ENCODE results near the gene ACAP1. TPM values are rescaled to one million over a fixed set of nuclear protein-coding genes. Genes with fewer than 3 reads are reported as not detected.

Gene ACAP1
- total RNA-seq, 1 experiment from 2014 or later, result 0.19 TPM

GRCh38 chr17:7389924-7390910 is 53.9 kb downstream of the ACAP1 start:
- DNase-seq (ENCODE audit: low spot score), result no peak

- DNase-seq (ENCODE audit: low spot score), result no peak
Observed at GRCh38 chr17:7391307-7391706, 55.0 kb downstream of the ACAP1 start.

- no peak for DNase-seq (ENCODE audit: low spot score)
Observed at GRCh38 chr17:7392696-7393612, 56.6 kb downstream of the ACAP1 start.

- no peak for DNase-seq (ENCODE audit: low spot score)
Observed at GRCh38 chr17:7393613-7394451, 57.5 kb downstream of the ACAP1 start.

- DNase-seq (ENCODE audit: low spot score), result peak; percentile 59
Observed at GRCh38 chr17:7394452-7395191, 58.3 kb downstream of the ACAP1 start, which contains the start of gene PLSCR3. Gene PLSCR3, minus strand, starts transcription at chr17:7394525. Its CDS starts 415 bp downstream, at chr17:7394110.

- DNase-seq (ENCODE audit: low spot score), result no peak
Observed at GRCh38 chr17:7396147-7396546, 59.8 kb downstream of the ACAP1 start.

- DNase-seq (ENCODE audit: low spot score), result no peak
Observed at GRCh38 chr17:7398612-7399011, 62.3 kb downstream of the ACAP1 start.

Other genes starting within 250 kb of the ACAP1 start
- 0.10 TPM in 1 of 2 replicates, not detected in the other for gene ASGR2, start 221.7 kb upstream of the ACAP1 start, total RNA-seq (2014; rRNA removed; shearing (Covaris generic))
- gene ASGR1, start 157.2 kb upstream of the ACAP1 start, total RNA-seq (2014; rRNA removed; shearing (Covaris generic)), result 1.4 TPM in 1 of 2 replicates, not detected in the other
- 2.3 and 3.9 TPM in 2 replicates for gene DLG4, start 116.7 kb upstream of the ACAP1 start, total RNA-seq (2014; rRNA removed; shearing (Covaris generic))
- gene ACADVL, start 116.6 kb upstream of the ACAP1 start, total RNA-seq (2014; rRNA removed; shearing (Covaris generic)), result 118 and 161 TPM in 2 replicates
- 24.8 and 36.1 TPM in 2 replicates for gene DVL2, start 102.0 kb upstream of the ACAP1 start, total RNA-seq (2014; rRNA removed; shearing (Covaris generic))
- 37.5 and 45.3 TPM in 2 replicates for gene PHF23, start 97.1 kb upstream of the ACAP1 start, total RNA-seq (2014; rRNA removed; shearing (Covaris generic))
- 396 and 471 TPM in 2 replicates for gene GABARAP, start 94.1 kb upstream of the ACAP1 start, total RNA-seq (2014; rRNA removed; shearing (Covaris generic))
- 18.2 and 19.8 TPM in 2 replicates for gene CTDNEP1, start 84.8 kb upstream of the ACAP1 start, total RNA-seq (2014; rRNA removed; shearing (Covaris generic))
- gene ELP5, start 84.3 kb upstream of the ACAP1 start, total RNA-seq (2014; rRNA removed; shearing (Covaris generic)), result 25.1 and 30.0 TPM in 2 replicates
- gene CLDN7, start 74.1 kb upstream of the ACAP1 start, total RNA-seq (2014; rRNA removed; shearing (Covaris generic)), result not detected in 2 replicates
- 0.17 and 0.23 TPM in 2 replicates for gene SLC2A4, start 54.8 kb upstream of the ACAP1 start, total RNA-seq (2014; rRNA removed; shearing (Covaris generic))
- gene YBX2, start 41.9 kb upstream of the ACAP1 start, total RNA-seq (2014; rRNA removed; shearing (Covaris generic)), result not detected in 2 replicates
- 460 and 526 TPM in 2 replicates for gene EIF5A, start 28.9 kb upstream of the ACAP1 start, total RNA-seq (2014; rRNA removed; shearing (Covaris generic))
- 55.9 and 65.1 TPM in 2 replicates for gene GPS2, start 21.2 kb upstream of the ACAP1 start, total RNA-seq (2014; rRNA removed; shearing (Covaris generic))
- 3.4 and 3.5 TPM in 2 replicates for gene NEURL4, start 7.2 kb upstream of the ACAP1 start, total RNA-seq (2014; rRNA removed; shearing (Covaris generic))
- 0.78 and 2.4 TPM in 2 replicates for gene KCTD11, start 15.6 kb downstream of the ACAP1 start, total RNA-seq (2014; rRNA removed; shearing (Covaris generic))
- gene TMEM95, start 18.6 kb downstream of the ACAP1 start, total RNA-seq (2014; rRNA removed; shearing (Covaris generic)), result not detected in 2 replicates
- not detected in 2 replicates for gene TNK1, start 44.6 kb downstream of the ACAP1 start, total RNA-seq (2014; rRNA removed; shearing (Covaris generic))
- 20.0 and 22.7 TPM in 2 replicates for gene PLSCR3, start 58.0 kb downstream of the ACAP1 start, total RNA-seq (2014; rRNA removed; shearing (Covaris generic))
- 76.1 and 108 TPM in 2 replicates for gene TMEM256, start 67.6 kb downstream of the ACAP1 start, total RNA-seq (2014; rRNA removed; shearing (Covaris generic))
- 3.1 and 3.5 TPM in 2 replicates for gene NLGN2, start 71.3 kb downstream of the ACAP1 start, total RNA-seq (2014; rRNA removed; shearing (Covaris generic))
- gene SPEM1, start 83.8 kb downstream of the ACAP1 start, total RNA-seq (2014; rRNA removed; shearing (Covaris generic)), result not detected in 2 replicates
- gene SPEM2, start 89.1 kb downstream of the ACAP1 start, total RNA-seq (2014; rRNA removed; shearing (Covaris generic)), result not detected in 2 replicates
- gene SPEM3, start 92.3 kb downstream of the ACAP1 start, total RNA-seq (2014; rRNA removed; shearing (Covaris generic)), result not detected in 2 replicates
- gene TMEM102, start 98.9 kb downstream of the ACAP1 start, total RNA-seq (2014; rRNA removed; shearing (Covaris generic)), result 0.81 and 2.0 TPM in 2 replicates
- gene FGF11, start 103.0 kb downstream of the ACAP1 start, total RNA-seq (2014; rRNA removed; shearing (Covaris generic)), result not detected in 2 replicates
- 4.4 and 6.3 TPM in 2 replicates for gene CHRNB1, start 108.5 kb downstream of the ACAP1 start, total RNA-seq (2014; rRNA removed; shearing (Covaris generic))
- 4.5 and 7.5 TPM in 2 replicates for gene ZBTB4, start 143.1 kb downstream of the ACAP1 start, total RNA-seq (2014; rRNA removed; shearing (Covaris generic))
- not detected in 2 replicates for gene SLC35G6, start 144.9 kb downstream of the ACAP1 start, total RNA-seq (2014; rRNA removed; shearing (Covaris generic))
- 9.9 and 11.3 TPM in 2 replicates for gene POLR2A, start 147.8 kb downstream of the ACAP1 start, total RNA-seq (2014; rRNA removed; shearing (Covaris generic))
- gene TNFSF12, start 212.5 kb downstream of the ACAP1 start, total RNA-seq (2014; rRNA removed; shearing (Covaris generic)), result 2.4 TPM in 1 of 2 replicates, not detected in the other
- 0.43 TPM in 1 of 2 replicates, not detected in the other for gene TNFSF13, start 222.2 kb downstream of the ACAP1 start, total RNA-seq (2014; rRNA removed; shearing (Covaris generic))
- gene SENP3, start 225.4 kb downstream of the ACAP1 start, total RNA-seq (2014; rRNA removed; shearing (Covaris generic)), result 59.5 and 61.3 TPM in 2 replicates
- 19.9 and 21.6 TPM in 2 replicates for gene CD68, start 243.1 kb downstream of the ACAP1 start, total RNA-seq (2014; rRNA removed; shearing (Covaris generic))
- 146 and 193 TPM in 2 replicates for gene MPDU1, start 247.3 kb downstream of the ACAP1 start, total RNA-seq (2014; rRNA removed; shearing (Covaris generic))

Data from H4 (cell line).